ENCODE results near the gene USP9X.
"Not testable (repeated sequence)": the region's sequence is repeated elsewhere in the genome, so short reads cannot be mapped to it uniquely, and the experiment has no call there.

USP9X gene, protein sequence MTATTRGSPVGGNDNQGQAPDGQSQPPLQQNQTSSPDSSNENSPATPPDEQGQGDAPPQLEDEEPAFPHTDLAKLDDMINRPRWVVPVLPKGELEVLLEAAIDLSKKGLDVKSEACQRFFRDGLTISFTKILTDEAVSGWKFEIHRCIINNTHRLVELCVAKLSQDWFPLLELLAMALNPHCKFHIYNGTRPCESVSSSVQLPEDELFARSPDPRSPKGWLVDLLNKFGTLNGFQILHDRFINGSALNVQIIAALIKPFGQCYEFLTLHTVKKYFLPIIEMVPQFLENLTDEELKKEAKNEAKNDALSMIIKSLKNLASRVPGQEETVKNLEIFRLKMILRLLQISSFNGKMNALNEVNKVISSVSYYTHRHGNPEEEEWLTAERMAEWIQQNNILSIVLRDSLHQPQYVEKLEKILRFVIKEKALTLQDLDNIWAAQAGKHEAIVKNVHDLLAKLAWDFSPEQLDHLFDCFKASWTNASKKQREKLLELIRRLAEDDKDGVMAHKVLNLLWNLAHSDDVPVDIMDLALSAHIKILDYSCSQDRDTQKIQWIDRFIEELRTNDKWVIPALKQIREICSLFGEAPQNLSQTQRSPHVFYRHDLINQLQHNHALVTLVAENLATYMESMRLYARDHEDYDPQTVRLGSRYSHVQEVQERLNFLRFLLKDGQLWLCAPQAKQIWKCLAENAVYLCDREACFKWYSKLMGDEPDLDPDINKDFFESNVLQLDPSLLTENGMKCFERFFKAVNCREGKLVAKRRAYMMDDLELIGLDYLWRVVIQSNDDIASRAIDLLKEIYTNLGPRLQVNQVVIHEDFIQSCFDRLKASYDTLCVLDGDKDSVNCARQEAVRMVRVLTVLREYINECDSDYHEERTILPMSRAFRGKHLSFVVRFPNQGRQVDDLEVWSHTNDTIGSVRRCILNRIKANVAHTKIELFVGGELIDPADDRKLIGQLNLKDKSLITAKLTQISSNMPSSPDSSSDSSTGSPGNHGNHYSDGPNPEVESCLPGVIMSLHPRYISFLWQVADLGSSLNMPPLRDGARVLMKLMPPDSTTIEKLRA (N-terminal part only)

DNA sequence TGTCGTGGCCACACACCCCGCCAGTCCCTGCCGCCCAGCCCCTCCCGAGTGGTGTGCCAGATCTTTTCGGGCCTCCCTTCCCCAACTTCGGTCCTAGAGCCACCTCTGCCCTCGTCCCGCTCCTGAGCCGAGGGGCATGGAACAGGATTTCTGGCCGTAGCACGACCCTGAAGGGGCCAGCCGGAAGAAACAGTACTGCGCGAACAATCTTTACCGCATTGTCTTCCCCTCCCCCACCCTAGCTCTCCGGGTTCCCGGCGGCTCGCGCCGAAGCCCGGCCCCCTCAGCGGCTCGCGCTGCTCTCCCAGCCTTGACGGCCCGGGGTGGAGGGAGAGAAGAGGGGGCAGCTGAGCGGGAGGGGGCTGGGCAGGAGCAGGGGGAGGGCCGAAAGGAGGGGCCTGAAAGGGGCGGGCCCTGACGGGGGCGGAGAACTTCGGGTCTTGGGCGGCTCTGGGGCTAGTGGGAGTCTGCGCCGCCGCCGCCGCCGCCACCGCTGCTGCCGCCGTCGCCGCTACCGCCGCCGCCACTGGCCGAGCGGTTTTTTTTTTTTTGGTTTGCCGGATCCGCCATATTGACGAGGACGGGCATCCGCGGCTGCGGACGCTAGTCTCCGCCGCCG is at the start of gene USP9X:
TSS of gene USP9X (plus strand) at position 553 of the 619 bp plus-strand sequence. CDS start 38,184 bp downstream, outside the sequence.
- peak; percentile 78 for DNase-seq

DNA sequence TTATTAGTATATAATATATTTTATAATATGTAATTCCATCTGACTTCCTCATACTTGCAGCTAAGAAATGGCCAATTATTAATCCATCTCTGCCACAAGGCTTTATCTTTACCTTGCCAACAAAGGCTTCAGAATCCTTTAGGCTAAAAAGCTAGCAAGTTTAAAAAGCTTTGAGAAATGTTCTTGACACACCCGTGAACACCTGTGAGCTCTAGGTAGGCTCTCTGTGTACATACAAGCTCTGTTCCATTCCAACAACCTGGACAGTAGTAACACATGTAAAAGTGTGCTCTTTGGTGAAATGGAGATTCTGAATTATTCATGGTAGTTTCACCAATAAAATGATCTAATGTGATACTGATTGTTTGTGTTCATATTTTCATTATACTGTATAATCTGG is 49.7 kb upstream of the USP9X start:
- no peak for DNase-seq

DNA sequence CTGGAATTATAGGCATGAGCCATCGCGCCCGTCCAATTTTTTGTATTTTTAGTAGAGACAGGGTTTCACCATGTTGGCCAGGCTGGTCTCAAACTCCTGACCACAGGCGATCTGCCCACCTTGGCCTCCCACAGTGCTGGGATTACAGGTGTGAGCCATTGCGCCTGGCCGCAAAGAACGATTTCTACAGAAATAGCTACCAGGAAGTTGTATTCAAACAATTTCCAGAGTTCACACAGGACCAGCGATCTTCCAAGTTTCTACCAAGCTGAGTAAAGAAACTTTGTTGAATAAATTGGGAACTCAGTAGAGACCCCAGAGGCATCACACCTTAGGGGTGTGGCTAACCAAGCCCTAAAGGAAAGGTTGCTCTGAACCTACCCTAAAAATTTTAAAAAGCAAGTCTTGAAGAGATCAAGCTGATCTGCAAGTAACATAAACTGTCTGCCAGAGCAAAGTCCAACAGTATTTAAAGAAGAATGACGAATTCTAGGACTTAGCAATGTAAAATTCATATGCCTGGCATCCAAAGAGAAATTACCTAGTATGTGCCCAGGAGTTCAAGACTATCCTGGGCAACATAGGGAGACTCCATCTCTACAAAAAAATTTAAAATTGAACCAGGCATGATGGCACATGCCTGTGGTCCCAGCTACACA is 48.4 kb upstream of the USP9X start:
- no peak for DNase-seq

DNA sequence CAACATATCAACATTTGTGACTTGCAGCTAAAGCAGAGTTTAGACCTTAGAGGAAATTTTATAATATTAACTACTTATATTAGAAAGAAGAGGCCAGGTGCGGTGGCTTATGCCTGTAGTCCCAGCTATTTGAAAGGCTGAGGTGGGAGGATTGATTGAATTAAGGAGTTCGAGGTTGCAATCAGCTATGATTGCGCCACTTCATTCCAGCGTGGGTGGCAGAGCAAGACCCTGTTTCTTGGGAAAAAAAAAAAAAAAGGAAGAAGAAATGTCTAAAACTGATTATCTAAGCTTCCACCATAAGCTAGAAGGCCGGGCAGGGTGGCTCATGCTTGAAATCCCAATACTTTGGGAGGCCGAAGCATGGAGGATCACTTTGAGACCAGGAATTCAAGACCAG is 42.0 kb upstream of the USP9X start:
- no peak for DNase-seq

DNA sequence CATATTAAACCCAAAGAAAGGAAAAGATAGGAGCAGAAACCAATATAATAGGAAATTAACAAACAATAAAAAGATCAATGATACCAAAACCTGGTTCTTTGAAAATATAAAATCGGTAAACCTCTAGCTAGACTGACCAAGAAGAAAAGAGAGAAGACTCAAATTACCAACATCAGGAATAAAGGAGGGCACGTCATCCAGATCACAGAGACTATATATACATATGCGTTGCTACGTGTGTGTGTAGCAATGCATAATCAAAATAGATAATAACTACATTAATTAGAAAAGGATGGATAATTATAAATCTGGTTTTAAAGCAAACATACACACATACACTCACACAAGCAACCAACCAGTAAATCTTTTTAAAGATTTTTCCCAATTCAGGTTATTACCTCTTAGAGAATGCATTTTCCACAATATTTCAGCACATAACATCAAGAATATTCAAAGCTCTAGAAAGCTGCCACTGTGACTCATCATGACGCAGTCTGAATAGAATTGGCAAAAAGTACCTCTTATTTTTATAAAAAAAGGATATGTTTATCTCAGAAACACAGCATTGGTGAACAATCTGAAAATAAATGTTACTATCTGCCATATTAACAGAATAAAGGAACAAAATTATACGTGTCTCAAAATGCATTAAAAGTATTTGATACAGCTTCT is 41.4 kb upstream of the USP9X start:
- no peak for DNase-seq

DNA sequence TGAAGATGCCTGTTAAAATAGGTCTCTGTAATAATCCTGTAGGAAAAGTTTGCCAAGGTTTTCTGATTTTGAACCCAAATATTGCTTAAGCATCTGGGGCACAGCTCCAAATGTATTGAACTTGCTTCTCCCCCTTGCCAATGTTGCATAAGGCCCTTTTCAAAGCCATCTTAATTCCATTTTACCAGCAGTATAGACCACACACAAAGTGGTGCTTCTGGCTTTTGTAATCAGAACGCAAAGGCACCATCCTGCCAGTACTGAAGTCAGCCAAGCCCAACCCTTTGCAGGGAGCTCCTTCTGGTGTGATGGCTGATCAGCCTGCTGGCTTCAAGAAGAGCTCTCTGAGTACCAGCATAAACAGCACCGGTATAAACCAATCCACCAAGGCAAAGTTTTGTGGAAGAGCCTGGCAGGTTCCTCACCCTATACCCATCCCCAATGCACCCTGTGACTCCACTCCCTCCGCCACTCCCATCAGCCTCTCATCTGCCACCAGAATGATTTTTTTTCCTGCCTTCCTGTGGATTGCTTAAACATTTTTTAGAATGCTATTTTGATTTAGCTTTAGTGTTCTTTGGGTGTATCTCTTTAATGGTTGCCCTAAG is 39.2 kb upstream of the USP9X start:
- DNase-seq = no peak

DNA sequence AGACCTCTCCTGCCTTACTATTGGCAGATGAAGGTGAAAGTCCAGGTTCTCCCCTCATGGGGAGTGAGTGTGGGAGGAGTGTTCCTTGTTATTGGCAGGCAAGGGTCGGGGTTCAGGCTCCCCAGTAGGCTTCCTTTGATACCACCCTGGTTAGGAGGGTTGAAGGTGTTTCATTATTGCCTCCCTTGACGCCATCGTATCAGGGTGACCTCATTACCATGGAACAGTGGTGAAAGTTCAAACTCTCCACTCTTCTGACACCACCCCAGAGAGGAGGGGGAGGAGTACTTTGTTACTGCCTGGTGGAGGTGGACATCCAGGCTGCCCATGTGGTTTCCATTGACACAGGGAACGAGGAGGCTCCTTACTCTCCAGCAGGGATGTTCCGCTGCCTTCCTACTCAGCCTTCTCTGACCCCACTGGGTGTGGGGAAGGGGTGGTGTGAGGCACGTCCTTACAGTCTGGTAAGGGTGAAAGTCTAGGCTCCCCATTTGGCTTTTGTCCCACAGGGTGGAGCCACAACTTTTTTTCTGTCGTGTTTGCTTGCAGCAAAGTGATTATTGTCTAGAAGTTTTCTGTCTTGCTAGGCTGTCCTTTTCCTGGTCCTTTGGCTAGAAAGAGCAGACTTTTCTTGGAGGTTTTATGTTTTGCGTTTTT is 37.2 kb upstream of the USP9X start:
- no peak for DNase-seq

DNA sequence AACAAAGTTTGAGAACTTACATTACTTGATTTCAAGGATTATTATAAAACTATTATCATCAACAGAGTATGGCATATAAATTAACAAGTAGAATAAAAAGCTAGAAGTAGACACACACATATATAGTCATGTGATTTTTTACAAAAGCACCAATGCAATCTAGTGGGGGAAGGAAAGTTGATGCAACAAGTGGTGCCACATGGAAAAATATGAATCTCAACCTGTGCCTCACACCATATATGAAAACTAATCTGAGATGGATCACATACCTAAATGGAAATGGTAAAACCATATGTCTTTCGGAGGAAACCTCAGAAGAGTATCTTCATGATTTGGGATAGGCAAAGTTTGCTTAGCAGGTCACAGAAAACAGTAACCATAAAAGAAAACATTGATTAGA is 34.9 kb upstream of the USP9X start:
- DNase-seq = no peak

DNA sequence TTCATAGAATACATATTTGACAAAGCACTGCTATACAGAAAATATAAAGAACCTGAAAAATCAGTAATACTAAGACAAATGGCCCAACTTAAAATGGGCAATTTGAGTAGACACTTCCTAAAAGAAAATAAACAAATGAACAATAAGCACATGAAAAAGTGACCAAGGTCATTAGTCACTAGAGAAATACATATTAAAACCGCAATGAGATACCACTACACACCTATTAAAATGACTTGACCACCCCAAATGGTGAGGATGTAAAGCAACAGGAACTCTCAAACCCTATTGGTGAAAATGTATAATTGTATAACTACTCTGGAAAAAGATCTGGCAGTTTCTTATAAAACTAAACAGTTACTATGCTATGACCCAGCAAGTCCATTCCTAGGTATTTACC is 34.0 kb upstream of the USP9X start:
- no peak for DNase-seq

DNA sequence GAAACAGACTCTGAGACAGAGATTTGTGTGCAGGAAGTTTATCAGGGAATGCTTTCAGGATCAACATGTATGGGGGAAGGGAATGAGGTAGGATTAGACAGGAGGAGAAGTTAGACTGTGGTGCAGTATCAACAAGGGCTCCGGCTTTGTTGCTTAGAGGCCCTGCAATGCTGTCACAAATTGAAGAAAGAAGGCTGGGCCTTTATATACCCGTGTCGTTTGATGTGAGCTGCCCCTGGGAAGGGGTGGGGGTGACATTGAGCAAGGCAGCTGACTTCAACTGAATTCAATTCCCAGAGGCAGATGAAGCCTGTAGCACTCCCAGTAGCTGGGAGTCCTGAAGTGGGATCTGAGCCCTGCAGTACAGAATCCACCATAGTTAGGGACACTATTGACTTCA is 29.5 kb upstream of the USP9X start:
- DNase-seq = no peak

DNA sequence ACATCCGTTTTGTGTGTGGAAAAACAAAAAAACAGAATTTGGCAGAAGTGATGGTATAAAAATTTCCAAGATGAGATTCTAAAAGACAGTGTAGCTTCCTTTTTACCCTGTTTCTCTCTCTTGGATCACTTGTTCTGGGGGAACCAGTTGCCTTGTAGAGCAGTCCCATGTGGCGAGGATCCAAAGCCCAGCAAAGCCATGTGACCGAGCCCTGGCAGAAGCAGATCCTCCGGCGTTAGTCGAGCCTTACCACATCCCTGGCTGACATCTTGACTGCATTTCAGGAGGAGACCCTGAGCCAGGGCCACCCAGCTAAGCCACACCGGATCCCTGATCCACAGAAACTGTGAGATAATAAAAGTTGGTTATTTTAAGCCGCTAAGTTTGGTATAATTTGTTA is 22.0 kb upstream of the USP9X start:
- not testable (repeated sequence) for DNase-seq

DNA sequence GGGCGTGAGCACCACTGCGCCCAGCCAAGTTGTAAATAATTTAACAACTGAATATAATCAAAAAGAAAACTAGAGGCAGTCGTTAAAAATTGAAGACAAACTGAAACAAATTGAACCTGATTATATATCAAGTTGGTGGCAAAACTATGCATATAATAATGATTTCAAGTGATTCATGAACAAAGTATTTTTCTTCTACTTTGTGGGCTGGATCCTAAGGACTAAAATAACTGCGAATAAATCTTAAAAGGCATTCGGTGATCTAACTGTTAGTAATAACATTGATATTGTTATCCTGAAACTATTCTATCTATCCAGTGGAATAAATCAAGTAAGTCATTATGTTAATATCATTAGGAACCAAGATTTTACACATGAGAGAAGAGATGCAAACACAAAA is 21.2 kb upstream of the USP9X start:
- DNase-seq = no peak

DNA sequence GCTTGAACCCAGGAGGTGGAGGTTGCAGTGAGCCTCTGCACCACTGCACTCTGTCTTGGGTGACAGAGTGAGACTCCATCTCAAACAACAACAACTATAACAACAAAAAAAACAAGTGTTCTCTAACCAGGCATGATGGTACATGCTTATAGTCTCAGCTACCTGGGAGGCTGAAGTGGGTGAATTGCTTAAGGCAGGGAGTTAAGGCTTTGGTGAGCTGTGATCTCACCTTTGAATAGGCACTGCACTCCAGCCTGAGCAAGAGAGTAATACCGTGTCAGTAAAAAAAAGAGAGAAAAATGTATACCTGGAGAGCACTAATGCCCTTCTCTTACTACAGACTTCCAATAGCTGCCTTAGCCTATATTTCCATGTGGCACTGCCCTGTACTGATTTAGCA is 18.9 kb upstream of the USP9X start:
- DNase-seq = no peak

DNA sequence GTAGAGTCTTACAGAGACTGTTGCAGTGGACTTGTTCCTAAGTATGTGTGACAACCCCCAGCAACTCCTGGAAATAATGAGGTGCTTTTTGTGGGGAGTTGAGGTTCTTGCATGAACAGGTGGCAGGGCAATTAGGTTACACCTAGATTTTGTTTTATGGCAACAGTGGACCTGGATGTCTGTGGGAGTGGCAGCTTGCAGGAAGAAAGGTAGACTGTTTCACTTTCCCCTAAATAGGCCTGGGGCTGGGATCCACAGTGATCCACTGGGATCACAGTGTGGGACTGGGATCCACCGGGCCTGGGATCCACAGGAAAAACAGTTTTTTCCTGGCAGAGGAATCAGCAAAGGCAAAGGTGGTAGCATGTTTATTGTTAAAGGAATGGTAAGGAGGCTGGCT is 18.3 kb upstream of the USP9X start:
- no peak for DNase-seq

DNA sequence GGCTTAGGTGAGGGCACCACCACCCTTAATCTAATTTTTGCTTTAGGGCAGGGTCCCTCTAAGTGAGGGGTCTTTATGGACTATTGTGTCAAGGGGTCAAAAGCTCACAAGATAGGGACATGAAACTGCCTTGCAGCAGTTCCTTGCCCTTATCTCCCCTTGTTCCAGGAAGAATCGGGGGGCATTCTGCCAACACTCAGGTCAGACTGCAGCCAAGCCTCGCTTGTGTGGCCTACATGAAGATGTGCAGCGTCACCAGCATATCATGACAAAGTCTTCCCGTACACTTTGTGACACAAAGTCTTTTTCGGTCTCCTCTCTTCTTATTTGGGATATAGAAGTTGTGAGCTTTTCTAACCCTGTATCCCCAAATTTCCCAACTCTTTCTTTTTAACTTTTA is 17.5 kb upstream of the USP9X start:
- no peak for DNase-seq

DNA sequence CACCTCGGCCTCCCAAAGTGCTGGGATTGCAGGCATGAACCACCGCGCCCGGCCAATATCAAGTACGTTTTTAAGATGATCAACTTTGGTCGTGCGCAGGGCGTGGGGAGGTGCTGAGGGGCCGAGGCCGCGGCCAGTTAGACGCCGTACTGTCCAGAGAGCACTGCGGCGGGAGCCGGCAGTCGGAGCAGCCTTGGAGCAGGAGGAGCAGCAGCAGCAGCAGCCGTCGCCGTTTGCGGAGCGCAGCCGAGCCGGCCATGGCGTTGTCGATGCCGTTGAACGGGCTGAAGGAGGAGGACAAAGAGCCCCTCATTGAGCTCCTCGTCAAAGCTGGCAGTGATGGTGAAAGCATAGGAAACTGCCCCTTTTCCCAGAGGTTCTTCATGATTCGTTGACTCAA is 8.5 kb upstream of the USP9X start:
- no peak for DNase-seq

DNA sequence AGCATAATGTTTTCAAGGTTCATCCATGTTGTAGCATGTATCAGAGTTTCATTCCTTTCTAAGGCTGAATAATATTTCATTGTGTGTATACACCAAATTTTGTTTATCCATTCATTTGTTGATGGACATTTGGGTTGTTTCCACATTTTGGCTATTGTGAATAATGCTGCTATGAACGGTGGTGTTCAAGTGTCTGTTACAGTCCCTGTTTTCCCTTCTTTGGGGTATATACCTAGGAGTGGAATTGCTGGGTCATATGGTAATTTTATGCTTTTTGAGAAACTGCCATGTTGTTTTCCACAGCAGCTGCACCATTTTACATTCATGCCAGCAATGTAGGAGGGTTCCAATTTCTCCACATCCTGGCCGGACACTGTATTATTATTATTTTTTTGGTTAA is 3.4 kb upstream of the USP9X start:
- no peak for DNase-seq

DNA sequence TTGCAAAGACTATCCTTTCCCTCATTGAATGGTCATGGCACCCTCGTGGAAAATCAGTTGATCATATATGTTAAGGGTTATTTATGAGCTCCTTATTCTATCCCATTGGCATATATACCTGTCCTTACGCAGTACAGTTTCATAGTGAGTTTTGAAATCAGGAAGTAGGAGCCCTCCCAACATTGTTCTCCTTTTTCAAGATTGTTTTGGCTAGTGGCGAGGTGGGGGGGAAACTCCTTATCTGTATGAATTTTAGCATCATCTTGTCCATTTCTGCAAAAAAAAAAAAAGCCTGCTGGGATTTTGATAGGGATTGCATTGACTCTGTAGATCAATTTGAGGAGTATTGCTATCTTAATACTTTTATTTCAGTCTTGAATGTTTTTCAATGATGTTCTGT is 2.5 kb upstream of the USP9X start:
- DNase-seq = no peak

DNA sequence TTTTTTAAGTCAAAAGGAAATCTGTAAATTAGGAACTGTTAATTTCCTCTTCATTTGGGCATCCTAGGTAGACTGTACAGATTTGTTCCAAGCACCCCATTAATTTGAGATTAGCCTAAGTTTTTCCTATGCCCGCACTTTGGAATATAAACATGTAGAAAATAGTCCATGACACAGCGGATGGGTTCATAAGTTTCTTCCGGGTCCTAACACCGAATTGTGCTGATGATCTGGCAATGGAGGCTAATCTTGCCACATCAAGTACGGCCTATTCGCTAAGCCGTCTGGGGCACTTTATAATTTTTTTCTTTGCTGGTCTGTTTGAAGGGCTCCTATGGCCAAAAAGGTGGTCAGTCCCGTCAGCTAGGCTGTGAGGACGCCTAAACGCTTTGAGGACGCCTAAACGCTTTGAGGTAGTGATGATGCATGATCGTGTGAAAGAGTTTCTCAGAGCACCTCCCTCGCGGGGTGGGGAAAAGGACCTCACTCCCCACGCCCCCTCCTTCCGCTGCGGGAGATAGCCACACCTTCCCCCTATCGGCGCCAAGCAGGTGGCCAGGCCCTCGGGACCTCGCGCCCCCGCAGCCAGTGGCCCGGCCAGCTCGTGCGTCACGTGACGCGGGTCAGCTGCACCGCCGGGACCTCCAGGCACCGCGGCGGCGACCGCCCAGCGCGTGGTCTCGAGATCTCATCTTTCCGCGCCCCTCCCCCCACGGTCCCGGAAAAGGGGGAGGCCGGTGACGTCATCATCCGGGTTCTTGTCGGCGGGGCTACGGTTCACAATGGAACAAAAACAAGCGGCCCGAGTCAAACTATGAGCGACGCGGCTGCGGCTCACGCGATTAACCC is 977 bp upstream of the USP9X start:
- DNase-seq = peak; percentile 94

DNA sequence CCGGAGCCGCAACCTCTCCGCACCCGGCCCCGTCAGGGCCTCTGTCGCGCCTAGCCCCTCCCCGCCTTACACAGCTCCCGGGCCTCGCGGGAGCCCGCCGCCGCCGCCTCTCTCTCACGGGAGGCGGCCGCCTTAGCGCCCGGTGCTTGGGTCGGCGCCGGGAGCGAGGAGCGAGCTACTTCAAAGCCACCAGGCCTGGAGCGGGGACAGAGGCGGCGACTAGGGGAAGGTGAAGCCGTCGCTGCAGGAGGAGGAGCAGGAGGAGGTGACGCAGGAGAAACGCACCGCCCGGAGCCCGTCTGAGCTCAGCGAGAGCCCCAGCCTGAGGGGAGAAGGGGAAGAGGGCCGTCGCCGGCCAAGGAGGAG is 250 bp downstream of the USP9X start:
- peak; percentile 46 for DNase-seq

All from activated CD4-positive, alpha-beta T cell treated with anti-CD3 and anti-CD28 coated beads for 1 hour (primary cell).